Activated B cell treated with CpG ODN at 0.5 μM for 24 hours (primary cell): ENCODE measurements around the gene COL4A1. TPM values are rescaled to one million over a fixed set of nuclear protein-coding genes. Genes with fewer than 3 reads are reported as not detected.

Experiments
- ATAC-seq: fragments of 200-7000 bp; cut with Tn5 transposase; one replicate; pipeline ENCODE4 v1.10.0; 2021; ENCODE audit warnings: low read depth, mild to moderate bottlenecking, moderate library complexity
- CTCF ChIA-PET: fragments of 350-600 bp; sonication (Branson Sonifier 250); formaldehyde crosslinking; loops from one replicate; lab custom pipeline; 2021; ENCODE audit warnings: antibody characterized with exemption; lab: Charles Lee
- POLR2A ChIA-PET: fragments of 350-600 bp; sonication (Branson Sonifier 250); formaldehyde crosslinking; loops from one replicate; lab custom pipeline; 2021; ENCODE audit warnings: antibody characterized with exemption; lab: Charles Lee
- DNase-seq: peaks from one replicate; pipeline ENCODE4 v3.0.0; 2022
- H3K27ac Mint-ChIP-seq: one replicate; pipeline ENCODE4 v1.8.0; 2020; ENCODE audit warnings: mixed read lengths
- H3K27me3 Mint-ChIP-seq: one replicate; pipeline ENCODE4 v1.8.0; 2021; ENCODE audit warnings: mixed read lengths
- H3K36me3 Mint-ChIP-seq: one replicate; pipeline ENCODE4 v1.8.0; 2021; ENCODE audit warnings: low read depth, mixed read lengths
- H3K4me1 Mint-ChIP-seq: one replicate; pipeline ENCODE4 v1.8.0; 2021; ENCODE audit warnings: mixed read lengths
- H3K4me3 Mint-ChIP-seq: one replicate; pipeline ENCODE4 v1.8.0; 2020; ENCODE audit warnings: mild to moderate bottlenecking, mixed read lengths
- H3K9me3 Mint-ChIP-seq: one replicate; pipeline ENCODE4 v1.8.0; 2020; ENCODE audit warnings: mixed read lengths
- intact Hi-C: fragments of 100-400 bp; cut with micrococcal nuclease; formaldehyde crosslinking; loops from one replicate; pipeline ENCODE4 v1.15.1; 2024
- total RNA-seq: library from RNA; stranded (reverse); gene quantifications from 2 replicates; pipeline ENCODE4 v1.2.3, GENCODE V29; 2022
- TF ChIP-seq, protein P1 (sequence below): fragments of 200-600 bp; IDR thresholded peaks from one replicate; pipeline ENCODE4 v1.8.0; 2022; ENCODE audit warnings: antibody characterized with exemption, mild to moderate bottlenecking

Gene COL4A1
- total RNA-seq, 1 donor from 2014 or later: not detected

DNA sequence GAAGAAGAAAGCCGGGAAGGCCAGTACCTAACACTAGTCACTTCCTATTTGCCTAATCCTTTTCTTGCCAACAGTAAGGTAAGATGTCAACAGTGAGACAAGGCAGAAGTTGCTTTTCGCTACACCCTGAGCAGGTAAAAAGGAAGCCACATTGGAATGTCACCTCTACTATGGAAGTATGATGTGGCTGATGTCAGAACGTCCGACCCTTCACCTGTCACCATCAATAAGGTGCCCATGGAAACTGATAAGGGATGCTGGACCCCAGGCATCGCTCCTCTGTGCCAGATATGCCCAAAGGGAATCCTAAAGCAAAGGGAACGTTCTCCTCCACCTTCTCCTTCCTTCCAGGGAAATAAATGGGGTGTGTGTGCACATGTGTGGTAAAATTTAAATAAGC lies 34.3 kb downstream of the COL4A1 start:
- TF ChIP-seq, protein P1, sequence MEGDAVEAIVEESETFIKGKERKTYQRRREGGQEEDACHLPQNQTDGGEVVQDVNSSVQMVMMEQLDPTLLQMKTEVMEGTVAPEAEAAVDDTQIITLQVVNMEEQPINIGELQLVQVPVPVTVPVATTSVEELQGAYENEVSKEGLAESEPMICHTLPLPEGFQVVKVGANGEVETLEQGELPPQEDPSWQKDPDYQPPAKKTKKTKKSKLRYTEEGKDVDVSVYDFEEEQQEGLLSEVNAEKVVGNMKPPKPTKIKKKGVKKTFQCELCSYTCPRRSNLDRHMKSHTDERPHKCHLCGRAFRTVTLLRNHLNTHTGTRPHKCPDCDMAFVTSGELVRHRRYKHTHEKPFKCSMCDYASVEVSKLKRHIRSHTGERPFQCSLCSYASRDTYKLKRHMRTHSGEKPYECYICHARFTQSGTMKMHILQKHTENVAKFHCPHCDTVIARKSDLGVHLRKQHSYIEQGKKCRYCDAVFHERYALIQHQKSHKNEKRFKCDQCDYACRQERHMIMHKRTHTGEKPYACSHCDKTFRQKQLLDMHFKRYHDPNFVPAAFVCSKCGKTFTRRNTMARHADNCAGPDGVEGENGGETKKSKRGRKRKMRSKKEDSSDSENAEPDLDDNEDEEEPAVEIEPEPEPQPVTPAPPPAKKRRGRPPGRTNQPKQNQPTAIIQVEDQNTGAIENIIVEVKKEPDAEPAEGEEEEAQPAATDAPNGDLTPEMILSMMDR: no peak
- POLR2A ChIA-PET: no interaction called here
- Mint-ChIP-seq H3K27me3 (no peaks in the 10 kb centered on the region), H3K36me3 (no peaks in the 10 kb centered on the region), H3K27ac (no peak overlapping the region), H3K9me3 (no peaks in the 10 kb centered on the region), H3K4me3 (no peak overlapping the region), H3K4me1 (no peaks in the 10 kb centered on the region)
- ATAC-seq (no peak), DNase-seq (no peak)
- CTCF ChIA-PET: no interaction called here
- intact Hi-C loops: no loop called here

DNA sequence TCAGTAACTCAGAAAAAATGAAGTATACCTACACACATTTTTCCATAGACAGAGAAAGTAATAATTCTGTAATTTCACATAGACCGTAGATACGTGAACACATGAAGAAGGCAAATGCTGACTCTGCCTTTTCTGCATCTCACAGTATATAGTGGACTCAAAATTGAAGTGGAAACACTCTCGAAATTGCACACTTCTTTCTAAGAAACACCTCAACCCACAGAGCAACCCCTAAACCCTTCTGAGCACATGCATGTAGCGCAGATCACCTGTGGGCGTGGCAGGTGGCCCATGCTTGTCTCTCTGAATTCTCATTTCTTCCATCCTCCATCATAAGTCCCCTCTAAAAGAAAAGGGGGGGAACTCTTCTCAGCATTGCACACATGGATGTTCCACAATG lies 34.7 kb downstream of the COL4A1 start:
- TF ChIP-seq, protein P1: no peak
- no peaks in the 10 kb centered on the region for H3K27me3 Mint-ChIP-seq
- DNase-seq (no peak), ATAC-seq (no peak)
- no peak overlapping the region for H3K27ac Mint-ChIP-seq
- H3K36me3 Mint-ChIP-seq: no peaks in the 10 kb centered on the region
- H3K4me1 Mint-ChIP-seq: no peaks in the 10 kb centered on the region
- intact Hi-C loops: no loop called here
- H3K4me3 Mint-ChIP-seq: no peak overlapping the region
- H3K9me3 Mint-ChIP-seq: no peaks in the 10 kb centered on the region
- ChIA-PET CTCF (no interaction called here), POLR2A (no interaction called here)

DNA sequence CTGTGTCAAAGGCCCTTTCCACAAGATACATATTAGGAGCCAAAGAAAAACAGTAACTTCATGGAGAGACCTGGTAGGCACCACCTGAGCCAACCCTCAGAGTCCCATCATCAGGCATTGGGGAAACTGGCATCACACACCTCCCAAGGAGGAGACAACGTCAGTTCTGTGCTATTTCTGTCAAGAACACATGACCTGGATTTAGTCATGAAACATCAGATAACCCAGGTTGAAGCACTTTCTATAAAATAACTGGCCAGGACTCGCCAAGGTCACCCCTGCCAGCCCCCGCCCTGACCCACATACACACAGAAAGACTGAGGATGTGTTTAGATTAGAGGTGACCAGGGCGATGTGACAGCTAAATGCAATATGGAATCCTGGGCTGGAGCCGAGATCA lies 35.6 kb downstream of the COL4A1 start:
- no peaks in the 10 kb centered on the region for H3K36me3 Mint-ChIP-seq
- ATAC-seq: no peak
- no peaks in the 10 kb centered on the region for H3K27me3 Mint-ChIP-seq
- TF ChIP-seq, protein P1: no peak
- no peak for DNase-seq
- H3K4me1 Mint-ChIP-seq: no peaks in the 10 kb centered on the region
- ChIA-PET POLR2A (no interaction called here), CTCF (no interaction called here)
- no peak overlapping the region for H3K27ac Mint-ChIP-seq
- no peaks in the 10 kb centered on the region for H3K9me3 Mint-ChIP-seq
- no peak overlapping the region for H3K4me3 Mint-ChIP-seq
- intact Hi-C loops: no loop called here

DNA sequence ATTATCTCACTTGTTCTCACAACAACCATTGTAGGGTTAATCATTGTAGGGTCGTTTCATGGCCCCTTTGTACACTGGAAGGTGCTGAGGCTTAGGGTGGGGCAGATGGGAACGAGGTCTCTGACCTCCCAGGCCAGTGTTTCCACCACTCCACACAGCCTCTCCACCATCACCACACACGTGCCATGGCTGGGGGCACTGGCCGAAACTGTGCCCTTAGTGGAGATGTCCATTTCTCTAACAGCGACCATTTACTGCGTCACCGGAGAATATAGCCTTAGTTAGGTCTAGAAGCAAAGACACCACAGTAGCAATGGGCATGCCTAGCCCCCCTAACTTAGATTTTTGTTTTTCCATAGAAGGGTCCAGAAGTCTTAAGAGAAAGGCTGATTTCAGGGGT lies 36.5 kb downstream of the COL4A1 start:
- H3K9me3 Mint-ChIP-seq: no peaks in the 10 kb centered on the region
- DNase-seq: no peak
- ChIA-PET POLR2A (no interaction called here), CTCF (no interaction called here)
- no peak overlapping the region for H3K4me3 Mint-ChIP-seq
- ATAC-seq: no peak
- intact Hi-C loops: no loop called here
- no peak overlapping the region for H3K27ac Mint-ChIP-seq
- H3K27me3 Mint-ChIP-seq: no peaks in the 10 kb centered on the region
- TF ChIP-seq, protein P1: no peak
- H3K36me3 Mint-ChIP-seq: no peaks in the 10 kb centered on the region
- no peaks in the 10 kb centered on the region for H3K4me1 Mint-ChIP-seq

DNA sequence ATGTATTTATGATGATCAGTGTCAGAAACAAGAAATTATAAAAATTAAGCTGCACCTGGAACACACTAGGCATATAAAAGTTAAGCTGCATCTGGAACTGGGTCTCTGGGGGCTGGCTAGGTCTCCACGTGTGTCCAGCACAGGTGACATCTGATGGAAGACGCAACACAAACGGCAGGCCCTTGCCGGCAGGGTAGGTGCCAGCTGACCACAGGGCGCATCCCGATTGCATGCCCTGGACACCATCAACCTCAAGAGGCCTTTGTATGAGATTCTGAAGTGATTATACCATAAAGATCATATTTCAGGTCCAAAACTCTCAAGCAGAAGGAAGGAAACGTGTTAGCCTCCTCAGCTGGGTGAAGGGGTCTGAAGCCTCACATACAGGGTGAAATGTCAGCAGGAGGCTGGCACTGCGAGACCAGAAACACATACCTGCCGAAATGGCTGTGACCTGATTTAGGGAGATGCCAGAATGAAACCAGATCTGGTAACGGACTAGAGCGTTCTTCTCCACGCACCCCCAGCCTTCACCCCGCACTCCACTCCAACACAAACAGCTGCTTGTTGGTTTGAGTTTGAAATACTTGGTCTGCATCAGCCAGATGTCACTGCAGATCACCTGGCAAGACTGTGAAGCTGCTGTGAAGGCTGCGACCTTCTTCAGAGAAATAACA lies 37.3 kb downstream of the COL4A1 start:
- Mint-ChIP-seq H3K9me3 (no peaks in the 10 kb centered on the region), H3K27ac (no peak overlapping the region), H3K36me3 (no peaks in the 10 kb centered on the region), H3K4me1 (no peaks in the 10 kb centered on the region), H3K4me3 (no peak overlapping the region), H3K27me3 (peaks cover 3% of the 10 kb centered on the region)
- intact Hi-C loops: no loop called here
- ChIA-PET CTCF (no interaction called here), POLR2A (no interaction called here)
- TF ChIP-seq, protein P1: no peak
- DNase-seq (no peak), ATAC-seq (no peak)
